HG02885 (cell line): Measurements from ENCODE around the gene PTH2R.
"Not testable (repeated sequence)": the region's sequence is repeated elsewhere in the genome, so short reads cannot be mapped to it uniquely, and the experiment has no call there.

Experiments
- ATAC-seq: cut with Tn5 transposase; IDR thresholded peaks from one replicate; pipeline ENCODE4 v1.9.1; 2021; ENCODE audit warnings: mild to moderate bottlenecking; ENCODE audit not compliant: unreplicated experiment, poor library complexity

The PTH2R gene, protein sequence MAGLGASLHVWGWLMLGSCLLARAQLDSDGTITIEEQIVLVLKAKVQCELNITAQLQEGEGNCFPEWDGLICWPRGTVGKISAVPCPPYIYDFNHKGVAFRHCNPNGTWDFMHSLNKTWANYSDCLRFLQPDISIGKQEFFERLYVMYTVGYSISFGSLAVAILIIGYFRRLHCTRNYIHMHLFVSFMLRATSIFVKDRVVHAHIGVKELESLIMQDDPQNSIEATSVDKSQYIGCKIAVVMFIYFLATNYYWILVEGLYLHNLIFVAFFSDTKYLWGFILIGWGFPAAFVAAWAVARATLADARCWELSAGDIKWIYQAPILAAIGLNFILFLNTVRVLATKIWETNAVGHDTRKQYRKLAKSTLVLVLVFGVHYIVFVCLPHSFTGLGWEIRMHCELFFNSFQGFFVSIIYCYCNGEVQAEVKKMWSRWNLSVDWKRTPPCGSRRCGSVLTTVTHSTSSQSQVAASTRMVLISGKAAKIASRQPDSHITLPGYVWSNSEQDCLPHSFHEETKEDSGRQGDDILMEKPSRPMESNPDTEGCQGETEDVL

GRCh38 chr2:208406474-208407451 is at the start of gene PTH2R:
PTH2R (plus strand) TSS chr2:208406792; CDS start chr2:208407044, 252 bp downstream.
- ATAC-seq: no peak

DNA sequence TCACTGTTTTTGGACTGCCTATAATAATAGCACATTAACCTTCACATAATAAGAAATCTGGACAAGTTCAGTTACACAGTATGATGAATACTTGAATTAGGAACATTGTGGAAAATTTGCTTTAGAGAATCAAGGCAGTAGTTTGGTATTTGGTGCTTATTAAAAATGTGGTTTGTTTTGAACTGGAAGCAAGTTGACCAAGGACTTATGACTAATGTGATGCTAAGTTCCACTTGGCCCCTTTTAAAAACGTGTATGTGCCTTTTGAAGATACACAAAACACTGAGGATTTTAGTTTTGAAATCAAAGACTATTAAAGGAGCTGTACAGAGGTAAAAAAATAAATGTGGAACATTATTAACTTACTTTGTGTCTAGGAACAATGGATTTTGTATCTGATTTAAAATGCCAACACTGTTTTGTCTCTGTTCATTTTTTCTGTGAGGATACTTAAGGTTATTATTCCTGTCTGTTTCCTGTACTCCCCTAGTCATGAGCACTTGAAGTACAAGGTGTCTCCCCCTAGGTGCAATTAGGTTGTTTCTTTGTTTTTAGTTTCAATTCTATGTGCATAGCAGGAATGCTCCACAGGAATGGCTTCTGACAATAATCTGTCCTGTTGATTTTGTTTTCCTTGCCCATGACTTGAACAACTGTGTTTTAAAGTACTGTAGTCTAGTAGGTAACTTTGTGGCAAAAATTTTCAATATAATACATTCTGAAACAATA is 49.6 kb upstream of the PTH2R start:
- no peak for ATAC-seq

GRCh38 chr2:208358758-208359631 is 47.6 kb upstream of the PTH2R start:
- no peak for ATAC-seq

- ATAC-seq: no peak
These were observed 47.0 kb upstream of the PTH2R start for GRCh38 chr2:208359632-208359986.

GRCh38 chr2:208360259-208361076 is 46.1 kb upstream of the PTH2R start:
- ATAC-seq: no peak

DNA sequence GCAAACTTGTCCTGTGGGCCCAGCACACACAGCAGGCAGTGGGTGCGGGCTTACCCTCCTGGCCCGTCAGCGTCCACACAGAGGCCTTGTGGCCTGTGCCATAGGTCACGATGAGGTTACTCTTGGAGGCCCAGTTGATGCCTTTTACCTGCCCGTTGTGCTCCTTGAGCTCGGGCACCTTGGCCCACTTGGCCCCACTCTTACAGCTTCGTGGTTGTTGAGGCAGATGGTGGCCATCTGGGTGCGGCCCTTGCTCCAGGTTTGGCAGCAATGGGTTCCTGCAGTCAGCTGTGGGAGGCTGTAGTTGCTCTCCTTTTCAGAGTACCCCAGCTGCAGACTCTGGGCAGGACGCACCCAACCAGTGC is 45.5 kb upstream of the PTH2R start:
- ATAC-seq: no peak

DNA sequence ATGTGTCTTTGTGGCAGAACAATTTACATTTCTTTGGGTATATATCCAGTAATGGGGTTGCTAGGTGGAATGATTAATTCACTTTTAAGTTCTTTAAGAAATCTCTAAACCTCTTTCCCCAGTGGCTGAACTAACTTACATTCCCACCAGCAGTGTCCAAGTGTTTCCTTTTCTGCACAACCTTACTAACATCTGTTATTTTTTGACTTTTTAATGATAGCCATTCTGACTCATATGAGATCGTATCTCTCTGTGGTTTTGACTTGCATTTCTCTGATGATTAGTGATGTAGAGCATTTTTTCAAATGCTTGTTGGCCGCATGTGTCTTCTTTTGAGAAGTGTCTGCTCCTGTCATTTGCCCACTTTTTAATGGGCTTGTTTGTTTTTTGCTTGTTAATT is 43.1 kb upstream of the PTH2R start:
- peak; percentile 49 for ATAC-seq

- ATAC-seq: peak; percentile 69
These were observed 40.1 kb upstream of the PTH2R start for GRCh38 chr2:208366215-208367127.

GRCh38 chr2:208369091-208369490 is 37.5 kb upstream of the PTH2R start:
- no peak for ATAC-seq

DNA sequence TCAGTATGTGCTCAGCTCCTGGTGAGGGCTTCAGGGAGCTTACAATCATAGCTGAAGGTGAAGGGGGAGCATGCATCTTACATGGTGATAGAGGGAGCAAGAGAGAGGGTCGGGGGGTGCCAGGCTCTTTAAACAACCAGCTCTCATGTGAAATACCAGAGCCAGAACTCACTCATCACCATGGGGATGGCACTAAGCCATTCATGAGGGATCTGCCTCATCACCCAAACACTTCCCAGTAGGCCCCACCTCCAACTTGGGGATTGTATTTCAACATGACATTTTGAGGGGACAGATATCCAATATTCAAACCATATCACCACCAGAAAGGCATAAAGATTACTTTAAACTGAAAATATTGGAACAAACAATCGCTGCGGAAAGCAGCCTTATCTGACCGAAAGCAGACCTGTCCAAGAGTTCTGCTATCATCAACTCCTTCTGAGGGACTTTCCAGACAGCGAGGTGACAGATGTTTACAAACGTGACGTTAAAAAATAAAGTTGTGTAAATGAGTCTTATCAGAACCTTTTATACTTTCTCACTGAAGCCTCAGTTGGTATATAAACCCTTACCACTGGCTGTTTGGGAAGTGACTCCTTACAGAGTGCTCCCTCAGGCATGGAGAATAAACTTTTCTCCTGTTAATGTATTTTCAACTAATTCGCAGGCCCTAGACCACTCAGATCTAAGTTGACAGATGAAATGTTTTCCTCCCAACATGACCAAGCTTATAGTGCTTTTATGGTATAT is 35.5 kb upstream of the PTH2R start:
- ATAC-seq: no peak

DNA sequence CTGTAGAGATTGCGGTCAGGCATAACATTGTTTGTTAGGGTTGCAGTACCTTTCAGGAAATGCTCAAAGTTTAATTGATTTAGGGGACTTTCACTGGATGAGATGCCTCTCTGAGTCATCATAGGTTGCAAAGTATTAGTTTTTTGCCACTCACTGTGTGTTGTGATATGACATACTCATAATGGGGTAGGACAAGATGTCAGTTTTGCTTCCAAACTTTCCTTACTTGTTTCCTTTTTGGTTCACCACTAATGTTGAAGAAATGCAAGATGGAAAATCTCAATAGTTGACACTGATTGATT is 35.0 kb upstream of the PTH2R start:
- no peak for ATAC-seq

GRCh38 chr2:208373460-208374089 is 33.0 kb upstream of the PTH2R start:
- peak; percentile 61 for ATAC-seq

DNA sequence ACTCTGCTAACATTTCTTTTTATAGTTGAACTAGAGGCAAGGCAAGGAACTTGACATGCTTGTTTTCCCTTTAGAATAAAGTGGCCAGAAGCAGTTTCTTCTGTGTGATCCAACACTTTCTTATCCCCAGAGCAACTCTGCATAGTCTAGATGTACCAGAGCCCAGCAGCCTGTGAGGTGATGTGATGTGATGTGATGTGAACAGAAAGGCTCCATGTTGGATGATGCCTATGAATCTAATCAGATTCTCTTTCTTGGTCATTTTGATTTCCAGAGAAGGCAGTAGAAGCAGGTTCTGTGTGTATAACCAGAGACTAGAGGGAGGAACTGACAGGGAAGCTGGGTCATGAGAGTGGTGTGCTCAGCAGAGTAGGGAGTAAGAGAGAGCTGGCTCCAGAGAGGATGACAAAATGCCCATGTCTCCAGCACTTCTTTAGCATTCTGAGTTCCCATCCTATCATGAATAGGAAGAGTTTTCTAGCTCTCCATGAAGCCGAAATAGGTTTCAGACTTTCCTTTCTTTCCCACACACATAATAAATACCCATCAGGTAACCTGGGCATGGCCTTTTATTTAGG is 31.0 kb upstream of the PTH2R start:
- no peak for ATAC-seq

- ATAC-seq: not testable (repeated sequence)
These were observed 29.2 kb upstream of the PTH2R start for GRCh38 chr2:208377344-208377860.

- no peak for ATAC-seq
These were observed 27.4 kb upstream of the PTH2R start for GRCh38 chr2:208379192-208379591.

GRCh38 chr2:208384637-208385036 is 22.0 kb upstream of the PTH2R start:
- ATAC-seq: peak; percentile 50
